IMR-90 (cell line): ENCODE results near the gene AGPS. TPM values are rescaled to one million over a fixed set of nuclear protein-coding genes. Genes with fewer than 3 reads are reported as not detected.

Experiments used
- ATAC-seq: fragments of 200-7000 bp; cut with Tn5 transposase; 2 replicates; pipeline ENCODE4 v1.9.1; 2020; ENCODE audit warnings: low read depth, mild to moderate bottlenecking, moderate library complexity
- BruUV-seq: library from RNA; stranded (reverse); fragments of 400-500 nt; replicated peaks from 2 replicates; lab custom pipeline; 2021; lab: Mats Ljungman, UMichigan
- CTCF ChIA-PET: fragments of 300-600 bp; formaldehyde crosslinking; extraction: SDS; loops from one replicate; lab custom pipeline; 2021; ENCODE audit warnings: antibody characterized with exemption; lab: Yijun Ruan, JAX
- POLR2A ChIA-PET: fragments of 300-600 bp; sonication (Branson Sonifier 250); formaldehyde crosslinking; loops from one replicate; lab custom pipeline; 2022; ENCODE audit warnings: antibody characterized with exemption; ENCODE audit not compliant: unreplicated experiment; lab: Charles Lee
- DNase-seq: peaks from one replicate; pipeline ENCODE4 v3.0.0; 2013
- H2AFZ ChIP-seq: replicated peaks from 2 replicates; pipeline ENCODE3; 2013; ENCODE audit warnings: low read length, mild to moderate bottlenecking; ENCODE audit not compliant: poor library complexity
- H2AK5ac ChIP-seq: 2 replicates; pipeline ENCODE4 v1.6.1; 2013; ENCODE audit warnings: low read depth, low read length, inconsistent platforms
- H2AK9ac ChIP-seq: replicated peaks from 2 replicates; pipeline ENCODE3; 2013; ENCODE audit warnings: mild to moderate bottlenecking, low read depth, low read length, moderate library complexity; ENCODE audit not compliant: poor library complexity
- H2BK120ac ChIP-seq: 2 replicates; pipeline ENCODE4 v1.6.1; 2013; ENCODE audit warnings: low read depth, low read length, inconsistent platforms
- H2BK15ac ChIP-seq: 3 replicates; pipeline ENCODE4 v1.6.1; 2013; ENCODE audit warnings: low read depth, low read length, inconsistent platforms
- H2BK20ac ChIP-seq: 2 replicates; pipeline ENCODE4 v1.6.1; 2013; ENCODE audit warnings: low read depth, mild to moderate bottlenecking, inconsistent platforms, low read length, moderate library complexity
- H2BK5ac ChIP-seq: 2 replicates; pipeline ENCODE4 v1.6.1; 2013; ENCODE audit warnings: mild to moderate bottlenecking, low read depth, low read length, inconsistent platforms; ENCODE audit not compliant: poor library complexity, severe bottlenecking
- H3K14ac ChIP-seq: replicated peaks from 2 replicates; pipeline ENCODE4 v1.6.1; 2013; ENCODE audit warnings: low read depth, low read length, inconsistent platforms
- H3K18ac ChIP-seq: 2 replicates; pipeline ENCODE4 v1.6.1; 2013; ENCODE audit warnings: low read depth, low read length, control low read depth
- H3K23ac ChIP-seq: 2 replicates; pipeline ENCODE4 v1.6.1; 2013; ENCODE audit warnings: low read depth, low read length, inconsistent platforms
- H3K27ac ChIP-seq: 2 replicates; pipeline ENCODE4 v1.5.1; 2013; ENCODE audit warnings: mild to moderate bottlenecking, control low read depth, low read length; ENCODE audit not compliant: insufficient read depth
- H3K27me3 ChIP-seq: 2 replicates; pipeline ENCODE4 v1.6.1; 2013; ENCODE audit warnings: low read length; ENCODE audit not compliant: control insufficient read depth, insufficient read depth
- H3K36me3 ChIP-seq: 2 replicates; pipeline ENCODE4 v1.6.1; 2013; ENCODE audit warnings: low read length, mixed read lengths; ENCODE audit not compliant: control insufficient read depth, insufficient read depth
- H3K4ac ChIP-seq: 2 replicates; pipeline ENCODE4 v1.6.1; 2013; ENCODE audit warnings: low read depth, low read length, inconsistent platforms
- H3K4me1 ChIP-seq: 2 replicates; pipeline ENCODE4 v1.6.1; 2013; ENCODE audit warnings: low read length, mixed read lengths; ENCODE audit not compliant: control insufficient read depth, insufficient read depth
- H3K4me2 ChIP-seq: 2 replicates; pipeline ENCODE4 v1.6.1; 2013; ENCODE audit warnings: low read depth, mild to moderate bottlenecking, control low read depth, low read length, moderate library complexity
- H3K4me3 ChIP-seq: 2 replicates; pipeline ENCODE4 v1.5.1; 2013; ENCODE audit warnings: low read depth, mild to moderate bottlenecking, control low read depth, low read length, moderate library complexity; ENCODE audit not compliant: insufficient read depth
- H3K56ac ChIP-seq: 2 replicates; pipeline ENCODE4 v1.6.1; 2013; ENCODE audit warnings: low read length, inconsistent platforms; ENCODE audit not compliant: insufficient read depth; ENCODE audit errors: extremely low read depth
- H3K79me1 ChIP-seq, 2 experiments: 2 replicates each; pipeline ENCODE4 v1.6.1; 2013; ENCODE audit warnings: low read length in 2 of 2, inconsistent platforms in 1 of 2, low read depth in 1 of 2
- H3K9ac ChIP-seq: 2 replicates; pipeline ENCODE4 v1.6.1; 2013; ENCODE audit warnings: low read depth, low read length, control low read depth
- H3K9me1 ChIP-seq: 2 replicates; pipeline ENCODE4 v1.6.1; 2013; ENCODE audit warnings: low read length, inconsistent platforms; ENCODE audit not compliant: insufficient read depth
- H3K9me3 ChIP-seq: 2 replicates; pipeline ENCODE4 v1.6.1; 2013; ENCODE audit warnings: low read length; ENCODE audit not compliant: control insufficient read depth, insufficient read depth
- H4K20me1 ChIP-seq: 2 replicates; pipeline ENCODE4 v1.6.1; 2013; ENCODE audit warnings: low read length, inconsistent platforms; ENCODE audit not compliant: insufficient read depth
- H4K5ac ChIP-seq: 2 replicates; pipeline ENCODE4 v1.6.1; 2013; ENCODE audit warnings: mild to moderate bottlenecking, low read depth, low read length, control low read depth
- H4K8ac ChIP-seq, 2 experiments: 2 replicates each; pipeline ENCODE4 v1.6.1; 2013; ENCODE audit warnings: low read depth in 2 of 2, low read length in 2 of 2, control low read depth in 1 of 2, inconsistent platforms in 1 of 2
- H4K91ac ChIP-seq: 2 replicates; pipeline ENCODE4 v1.6.1; 2013; ENCODE audit warnings: low read depth, low read length, inconsistent platforms; ENCODE audit not compliant: insufficient read depth
- CEBPB ChIP-seq: IDR thresholded peaks from 2 replicates; pipeline ENCODE4 v1.6.1; 2012; ENCODE audit warnings: low read depth, low read length, improper control_type of control experiment
- CHD1 ChIP-seq: IDR thresholded peaks from 2 replicates; pipeline ENCODE4 v1.6.1; 2012; ENCODE audit warnings: low read depth, low read length, improper control_type of control experiment
- FOS ChIP-seq: fragments of 150-350 bp; IDR thresholded peaks from 2 replicates; pipeline ENCODE4 v1.6.1; 2016; ENCODE audit warnings: low read depth, low read length
- MAFK ChIP-seq: IDR thresholded peaks from 2 replicates; pipeline ENCODE4 v1.6.1; 2012; ENCODE audit warnings: low read depth, low read length, improper control_type of control experiment
- MAZ ChIP-seq: IDR thresholded peaks from 2 replicates; pipeline ENCODE4 v1.6.1; 2012; ENCODE audit warnings: low read depth, mild to moderate bottlenecking, low read length, improper control_type of control experiment, moderate library complexity, borderline replicate concordance
- MXI1 ChIP-seq: IDR thresholded peaks from 2 replicates; pipeline ENCODE4 v1.6.1; 2012; ENCODE audit warnings: low read depth, mild to moderate bottlenecking, low read length, moderate library complexity, borderline replicate concordance
- NFE2L2 ChIP-seq: fragments of 150-350 bp; IDR thresholded peaks from 2 replicates; pipeline ENCODE4 v1.6.1; 2016; ENCODE audit warnings: low read depth, mild to moderate bottlenecking, low read length
- RCOR1 ChIP-seq: IDR thresholded peaks from 2 replicates; pipeline ENCODE4 v1.6.1; 2012; ENCODE audit warnings: mild to moderate bottlenecking, low read length, improper control_type of control experiment; ENCODE audit not compliant: insufficient replicate concordance
- RFX5 ChIP-seq: IDR thresholded peaks from 2 replicates; pipeline ENCODE4 v1.8.0; 2012; ENCODE audit warnings: low read depth, mild to moderate bottlenecking, low read length, moderate library complexity
- SMC3 ChIP-seq: fragments of 150-350 bp; IDR thresholded peaks from 2 replicates; pipeline ENCODE4 v1.6.1; 2016; ENCODE audit warnings: low read depth, mild to moderate bottlenecking, antibody characterized with exemption, low read length, moderate library complexity
- WGBS, 2 experiments: methylation state at CpG; one replicate each; pipeline versions ENCODE4 v1.1.5 to v1.1.7; 2013; ENCODE audit warnings: missing lambda C conversion rate in 2 of 2; ENCODE audit not compliant: insufficient read length in 1 of 2; ENCODE audit errors: extremely low coverage in 2 of 2; 5-methylcytosine and 5-hydroxymethylcytosine counted together
- dilution Hi-C: fragments of 300-500 bp; cut with HindIII; formaldehyde crosslinking; loops from one replicate; pipeline ENCODE4 v1.14.3; 2018; ENCODE audit warnings: low sequenced_read_pairs; ENCODE audit not compliant: unreplicated experiment
- in situ Hi-C: fragments of 300-500 bp; cut with MboI; formaldehyde crosslinking; loops from 3 replicates; pipeline ENCODE4 v1.14.3; 2019; ENCODE audit warnings: low sequenced_read_pairs, inconsistent platforms, mixed read lengths
- intact Hi-C: fragments of 100-400 bp; cut with micrococcal nuclease; formaldehyde crosslinking; loops from 2 replicates; pipeline ENCODE4 v1.10.0; 2022
- polyA plus RNA-seq, 3 experiments: library from polyadenylated mRNA; depleted of rRNA; stranded (reverse); fragments of >200 nt; gene quantifications; 2 replicates each; pipeline ENCODE4 v1.2.3, GENCODE V29; 2012; ENCODE audit warnings: low replicate concordance in 1 of 3
- total RNA-seq: library from RNA; depleted of rRNA; stranded (reverse); fragments of >200 nt; gene quantifications from 2 replicates; pipeline ENCODE4 v1.2.3, GENCODE V29; 2012
- TF ChIP-seq, protein P1 (sequence below): conservative IDR thresholded peaks from 2 replicates; pipeline ENCODE4 v1.5.1; 2012; ENCODE audit warnings: mild to moderate bottlenecking, low read depth, low read length, improper control_type of control experiment

AGPS gene
- total and polyA plus RNA-seq, 2 of the 4 experiments (the other 2 are of a cell fraction), result 6.6 to 18.6 TPM

DNA sequence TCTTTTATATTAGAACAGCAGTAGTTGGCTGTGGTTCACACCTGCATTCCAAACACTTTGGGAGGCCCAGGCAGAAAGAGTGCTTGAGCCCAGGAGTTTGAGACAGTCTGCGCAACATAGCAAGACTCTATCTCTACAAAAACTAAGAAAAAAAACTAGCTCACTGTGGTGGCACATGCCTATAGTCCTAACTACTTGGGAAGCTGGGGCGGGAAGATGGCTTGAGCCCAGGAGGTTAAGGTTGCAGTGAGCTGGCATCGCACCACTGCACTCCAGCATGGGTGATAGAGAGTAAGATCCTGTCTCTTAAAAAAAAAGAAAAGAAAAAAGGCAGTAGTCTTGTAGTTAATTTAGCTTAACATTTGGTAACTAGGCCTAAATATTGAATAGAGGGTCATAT, 136.6 kb downstream of the AGPS start:
- no peak overlapping the region for H3K14ac ChIP-seq
- no peak overlapping the region for H3K9ac ChIP-seq
- POLR2A ChIA-PET, result no interaction called here
- no peaks in the 10 kb centered on the region for H4K20me1 ChIP-seq
- ATAC-seq, result no peak
- H3K4me2 ChIP-seq, result no peak overlapping the region
- H2BK120ac ChIP-seq, result no peak overlapping the region
- DNase-seq, result no peak
- dilution Hi-C loops (no loop called here), in situ Hi-C loops (no loop called here), intact Hi-C loops (no loop called here)
- no peak overlapping the region for H2BK5ac ChIP-seq
- no peak overlapping the region for H4K5ac ChIP-seq
- no peak overlapping the region for H2BK20ac ChIP-seq
- H3K56ac ChIP-seq, result no peak overlapping the region
- no peak overlapping the region for H4K8ac ChIP-seq
- no peak overlapping the region for H2AK5ac ChIP-seq
- no peak overlapping the region for H2AK9ac ChIP-seq
- no peaks in the 10 kb centered on the region for H3K9me1 ChIP-seq
- H3K9me3 ChIP-seq, result no peaks in the 10 kb centered on the region
- WGBS, 2 experiments, result no CpG with 5 or more reads among the region's 3 CpGs
- no peaks in the 10 kb centered on the region for H3K36me3 ChIP-seq
- peaks cover 3% of the 10 kb centered on the region; the same call in 1 of the 2 replicates for H3K4me1 ChIP-seq
- H3K79me1 ChIP-seq, result no peaks in the 10 kb centered on the region; a peak in 1 of 4 replicates
- TF ChIP-seq MAZ (no peak), MXI1 (no peak), CEBPB (no peak), RCOR1 (no peak), RFX5 (no peak), FOS (no peak), SMC3 (no peak), NFE2L2 (no peak), MAFK (no peak), CHD1 (no peak)
- TF ChIP-seq, protein P1, sequence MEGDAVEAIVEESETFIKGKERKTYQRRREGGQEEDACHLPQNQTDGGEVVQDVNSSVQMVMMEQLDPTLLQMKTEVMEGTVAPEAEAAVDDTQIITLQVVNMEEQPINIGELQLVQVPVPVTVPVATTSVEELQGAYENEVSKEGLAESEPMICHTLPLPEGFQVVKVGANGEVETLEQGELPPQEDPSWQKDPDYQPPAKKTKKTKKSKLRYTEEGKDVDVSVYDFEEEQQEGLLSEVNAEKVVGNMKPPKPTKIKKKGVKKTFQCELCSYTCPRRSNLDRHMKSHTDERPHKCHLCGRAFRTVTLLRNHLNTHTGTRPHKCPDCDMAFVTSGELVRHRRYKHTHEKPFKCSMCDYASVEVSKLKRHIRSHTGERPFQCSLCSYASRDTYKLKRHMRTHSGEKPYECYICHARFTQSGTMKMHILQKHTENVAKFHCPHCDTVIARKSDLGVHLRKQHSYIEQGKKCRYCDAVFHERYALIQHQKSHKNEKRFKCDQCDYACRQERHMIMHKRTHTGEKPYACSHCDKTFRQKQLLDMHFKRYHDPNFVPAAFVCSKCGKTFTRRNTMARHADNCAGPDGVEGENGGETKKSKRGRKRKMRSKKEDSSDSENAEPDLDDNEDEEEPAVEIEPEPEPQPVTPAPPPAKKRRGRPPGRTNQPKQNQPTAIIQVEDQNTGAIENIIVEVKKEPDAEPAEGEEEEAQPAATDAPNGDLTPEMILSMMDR, result no peak
- H3K18ac ChIP-seq, result no peak overlapping the region
- H3K4ac ChIP-seq, result no peak overlapping the region
- H3K27me3 ChIP-seq, result no peaks in the 10 kb centered on the region
- no peak overlapping the region for H3K23ac ChIP-seq
- no peak overlapping the region for H2AFZ ChIP-seq
- no peak overlapping the region for H3K4me3 ChIP-seq
- no peak overlapping the region for H3K27ac ChIP-seq
- H4K91ac ChIP-seq, result no peak overlapping the region
- H2BK15ac ChIP-seq, result no peak overlapping the region
- CTCF ChIA-PET, result no interaction called here
- no TSS peak for BruUV-seq
